MM.1S (cell line): ENCODE measurements around the gene NMNAT2.

Experiments
- CTCF ChIP-seq: fragments of 300-600 bp; sonication (generic); IDR thresholded peaks from 2 replicates; pipeline ENCODE4 v1.5.1; 2016; ENCODE audit warnings: antibody characterized with exemption, low read length, mixed read lengths
- EZH2phosphoT487 ChIP-seq: fragments of 300-600 bp; sonication (generic); IDR thresholded peaks from 2 replicates; pipeline ENCODE4 v1.6.1; 2018; ENCODE audit warnings: antibody characterized with exemption, low read length

GRCh38 chr1:183385340-183386144 is 32.6 kb downstream of the NMNAT2 start:
- no peak for TF ChIP-seq CTCF
- no peak for TF ChIP-seq EZH2phosphoT487
